Activated CD8-positive, alpha-beta T cell treated with anti-CD3 and anti-CD28 coated beads, Interleukin-2, amount 10 ng/mL, durations not matched to agents 7 days and 5 days (primary cell): ENCODE measurements around the gene ACTL10. TPM values are rescaled to one million over a fixed set of nuclear protein-coding genes. Genes with fewer than 3 reads are reported as not detected.

ENCODE experiments used
- ATAC-seq: fragments of 150-1000 bp; cut with Tn5 transposase; one replicate; pipeline ENCODE4 v1.10.0; 2021; ENCODE audit warnings: moderate library complexity
- CTCF ChIA-PET: fragments of 350-600 bp; sonication (Branson Sonifier 250); formaldehyde crosslinking; loops from one replicate; lab custom pipeline; 2021; ENCODE audit warnings: antibody characterized with exemption; lab: Charles Lee
- POLR2A ChIA-PET: fragments of 350-600 bp; sonication (Branson Sonifier 250); formaldehyde crosslinking; loops from one replicate; lab custom pipeline; 2021; ENCODE audit warnings: antibody characterized with exemption; lab: Charles Lee
- DNase-seq: peaks from one replicate; pipeline ENCODE4 v3.0.0-alpha.2; 2020
- H3K27ac Mint-ChIP-seq: one replicate; pipeline ENCODE4 v1.8.0; 2021; ENCODE audit warnings: mild to moderate bottlenecking, mixed read lengths
- H3K27me3 Mint-ChIP-seq: one replicate; pipeline ENCODE4 v1.8.0; 2021; ENCODE audit warnings: low read depth, mixed read lengths
- H3K36me3 Mint-ChIP-seq: one replicate; pipeline ENCODE4 v1.8.0; 2021; ENCODE audit warnings: low read depth, mixed read lengths
- H3K4me1 Mint-ChIP-seq: one replicate; pipeline ENCODE4 v1.8.0; 2021; ENCODE audit warnings: low read depth, mixed read lengths
- H3K4me3 Mint-ChIP-seq: one replicate; pipeline ENCODE4 v1.8.0; 2021; ENCODE audit warnings: mild to moderate bottlenecking, mixed read lengths
- H3K9me3 Mint-ChIP-seq: one replicate; pipeline ENCODE4 v1.8.0; 2022; ENCODE audit warnings: mixed read lengths; ENCODE audit not compliant: insufficient read depth
- total RNA-seq, 2 experiments: library from RNA; stranded (reverse); gene quantifications; one replicate each; pipeline ENCODE4 v1.2.3, GENCODE V29; 2021

ACTL10 gene
- total RNA-seq, 2 experiments from 2014 or later: 2.9 to 3.2 TPM

DNA sequence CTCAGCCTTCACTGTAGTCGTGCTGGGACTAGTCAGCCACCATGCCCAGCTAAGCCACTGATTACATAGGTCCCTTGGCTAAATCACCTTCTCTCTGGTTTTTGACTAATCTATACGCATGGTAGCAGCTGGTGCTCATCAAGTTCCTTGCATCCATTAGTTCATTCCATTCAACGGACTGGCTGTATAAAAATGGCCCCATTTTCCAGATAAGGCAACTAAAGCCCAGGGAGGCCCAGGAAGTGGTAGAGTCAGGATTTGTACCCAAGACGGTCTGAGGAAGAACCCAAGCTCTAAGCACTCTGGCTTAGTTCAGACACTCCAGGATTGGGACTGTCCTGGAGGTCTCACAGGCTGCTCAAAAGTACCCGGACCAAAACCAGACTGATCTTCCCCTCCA is 14.5 kb downstream of the ACTL10 start:
- peaks cover 70% of the 10 kb centered on the region for H3K36me3 Mint-ChIP-seq
- DNase-seq: no peak

DNA sequence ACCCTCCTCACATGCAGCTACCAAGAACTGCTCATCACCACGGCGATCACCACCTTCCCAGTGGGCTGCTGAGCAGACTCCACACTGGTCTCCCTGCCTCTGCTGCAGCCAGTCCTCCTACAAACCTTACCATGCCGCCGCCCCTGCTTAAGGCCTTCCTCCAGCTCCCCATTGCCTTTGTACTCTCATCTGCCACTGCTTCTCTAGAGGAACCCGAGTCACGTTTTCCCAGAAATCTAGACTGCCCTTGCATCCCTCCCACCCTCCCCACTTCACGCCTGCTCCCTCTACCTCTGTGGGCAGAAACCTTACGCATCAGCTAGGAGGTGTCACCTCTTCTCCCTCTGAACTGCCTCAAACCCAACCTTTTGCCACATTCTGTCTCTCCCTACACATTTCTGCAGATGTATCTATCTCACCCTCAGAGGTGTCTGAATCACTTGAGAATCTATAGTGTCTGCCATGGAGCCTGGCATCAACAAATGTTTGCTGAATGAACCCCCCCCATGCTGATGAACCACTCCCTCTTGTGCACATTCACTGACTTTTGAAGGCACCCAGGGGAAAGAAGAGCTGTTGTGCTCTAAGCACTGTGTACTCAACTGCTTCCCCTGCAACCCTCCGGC is 15.1 kb downstream of the ACTL10 start:
- H3K36me3 Mint-ChIP-seq: peaks cover 66% of the 10 kb centered on the region
- ChIA-PET POLR2A (interaction anchor here (1.1 to 10.7 kb wide), 5 partner anchors 8 to 431 kb away, joined by 3 to 148 read pairs (median 3); partner anchors contain the start of genes ACTL10, C20orf144 and ZNF341), CTCF (interaction anchor here (8.7 kb wide), 1 partner anchor 15 kb away, joined by 126 read pairs; the partner anchor contains the start of genes ACTL10 and C20orf144)
- DNase-seq (no peak), ATAC-seq (no peak)
- H3K4me3 Mint-ChIP-seq: peak overlapping the region; percentile 2
- peaks cover 77% of the 10 kb centered on the region for H3K4me1 Mint-ChIP-seq
- no peaks in the 10 kb centered on the region for H3K27me3 Mint-ChIP-seq
- H3K27ac Mint-ChIP-seq: peak overlapping the region; percentile 83
- H3K9me3 Mint-ChIP-seq: no peaks in the 10 kb centered on the region

More for the DNA sequence above, 14.5 kb downstream of the ACTL10 start:
- ChIA-PET CTCF (interaction anchor here (8.7 kb wide), 1 partner anchor 14 kb away, joined by 126 read pairs; the partner anchor contains the start of genes ACTL10 and C20orf144), POLR2A (interaction anchor here (1.1 to 10.7 kb wide), 6 partner anchors 8 to 431 kb away, joined by 3 to 148 read pairs (median 3); partner anchors contain the start of genes ACTL10, C20orf144, EIF2S2 and ZNF341)
- Mint-ChIP-seq H3K27ac (peak overlapping the region; percentile 83), H3K9me3 (no peaks in the 10 kb centered on the region), H3K27me3 (no peaks in the 10 kb centered on the region), H3K4me1 (peaks cover 76% of the 10 kb centered on the region), H3K4me3 (peak overlapping the region; percentile 2)
- ATAC-seq: no peak

DNA sequence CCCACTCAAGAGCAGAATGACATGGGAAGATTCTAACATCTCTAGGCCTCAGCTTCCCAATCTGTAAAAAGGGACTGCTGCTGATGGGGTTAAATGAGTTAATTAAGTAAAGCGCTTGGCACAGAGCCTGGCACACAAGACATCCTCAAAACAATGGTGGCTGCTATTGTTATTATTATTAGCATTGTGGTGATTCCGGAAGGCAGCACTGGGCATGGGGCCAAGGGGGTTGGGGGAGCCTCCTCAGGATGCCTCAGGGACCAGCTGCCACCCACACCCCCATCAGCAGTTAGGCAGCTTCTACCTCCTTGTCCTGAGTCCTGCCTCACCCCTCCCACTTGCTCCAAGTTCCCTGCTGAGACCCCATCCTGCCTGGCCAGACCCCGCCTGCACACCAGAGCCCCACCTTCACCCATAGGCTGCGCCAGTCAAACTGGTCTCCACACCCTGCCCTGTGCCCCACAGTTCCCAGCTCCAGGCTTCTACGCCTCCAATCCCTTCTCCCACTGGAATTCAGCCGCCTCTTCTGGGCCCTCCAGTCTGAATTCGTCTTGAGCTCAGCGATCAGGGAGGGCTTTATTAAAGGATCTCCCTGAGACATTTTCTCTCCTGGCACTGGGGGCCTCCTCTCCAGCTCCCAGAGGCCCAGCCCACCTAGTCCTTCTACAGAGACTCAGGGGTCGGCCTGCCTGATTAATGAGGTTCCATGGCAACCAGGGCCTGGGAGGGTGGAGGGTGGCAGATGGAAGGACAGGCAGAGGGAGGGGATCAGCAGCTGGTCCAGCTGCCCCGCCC is 18.0 kb downstream of the ACTL10 start:
- ATAC-seq (no peak), DNase-seq (no peak)
- H3K4me3 Mint-ChIP-seq: peak overlapping the region; percentile 94
- ChIA-PET POLR2A (interaction anchor here (1.1 to 10.7 kb wide), 5 partner anchors 10 to 47 kb away, joined by 3 to 148 read pairs (median 13); partner anchors contain the start of genes ACTL10, C20orf144, NECAB3 and PXMP4), CTCF (interaction anchor here (1.0 to 8.7 kb wide), 3 partner anchors 18 to 47 kb away, joined by 3 to 126 read pairs (median 5); partner anchors contain the start of genes ACTL10, C20orf144, PXMP4 and ZNF341)
- no peaks in the 10 kb centered on the region for H3K27me3 Mint-ChIP-seq
- H3K27ac Mint-ChIP-seq: peak overlapping the region; percentile 93
- no peaks in the 10 kb centered on the region for H3K9me3 Mint-ChIP-seq
- peaks cover 89% of the 10 kb centered on the region for H3K4me1 Mint-ChIP-seq
- peaks cover 40% of the 10 kb centered on the region for H3K36me3 Mint-ChIP-seq

DNA sequence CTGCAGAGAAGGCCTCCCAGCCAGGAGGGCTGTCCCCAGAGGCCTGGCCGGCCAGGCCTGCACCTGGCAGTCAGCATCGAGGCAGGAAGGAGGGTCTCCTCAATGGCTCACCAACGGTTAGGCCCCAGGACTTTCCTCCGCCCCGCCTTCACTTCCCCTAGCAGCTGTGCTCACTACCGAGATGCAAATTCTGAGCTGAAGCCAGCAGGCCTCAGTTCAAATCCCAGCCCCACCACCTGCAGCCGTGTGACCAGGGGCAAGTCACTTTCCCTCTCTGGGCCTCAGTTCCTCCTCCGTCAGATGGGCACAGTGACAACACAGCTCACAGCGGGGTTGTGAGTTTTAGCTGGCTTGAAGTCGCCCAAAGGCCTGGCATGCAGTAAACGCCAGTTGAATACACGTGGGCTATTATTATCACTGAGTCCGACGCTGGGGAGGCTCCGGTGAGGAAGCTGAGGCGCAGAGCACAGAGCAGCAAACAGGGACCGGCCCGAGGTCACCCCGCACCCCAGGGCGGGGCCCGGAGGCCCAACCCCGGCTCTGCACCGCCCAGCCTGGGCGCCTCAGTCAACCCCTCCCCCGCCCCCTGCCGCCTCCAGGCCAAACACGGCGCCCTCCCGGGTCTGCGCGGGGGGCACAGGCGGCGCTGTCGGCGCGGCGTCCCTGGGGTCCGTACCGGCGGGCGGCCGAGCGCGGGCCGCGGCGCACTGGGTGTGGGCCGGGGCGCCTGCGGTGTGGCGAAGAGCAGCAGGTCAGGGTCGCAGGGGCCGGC is 18.8 kb downstream of the ACTL10 start:
- Mint-ChIP-seq H3K27me3 (no peaks in the 10 kb centered on the region), H3K4me1 (peaks cover 89% of the 10 kb centered on the region), H3K4me3 (peak overlapping the region; percentile 94), H3K27ac (peak overlapping the region; percentile 93), H3K9me3 (no peaks in the 10 kb centered on the region), H3K36me3 (peaks cover 38% of the 10 kb centered on the region)
- DNase-seq: peak; percentile 78
- peak; percentile 56 for ATAC-seq
- ChIA-PET CTCF (interaction anchor here (1.0 to 8.7 kb wide), 3 partner anchors 18 to 46 kb away, joined by 3 to 126 read pairs (median 5); partner anchors contain the start of genes ACTL10, C20orf144, PXMP4 and ZNF341), POLR2A (interaction anchor here (0.6 to 10.7 kb wide), 6 partner anchors 11 to 113 kb away, joined by 3 to 148 read pairs (median 9); partner anchors contain the start of genes ACTL10, C20orf144, NECAB3 and PXMP4)

DNA sequence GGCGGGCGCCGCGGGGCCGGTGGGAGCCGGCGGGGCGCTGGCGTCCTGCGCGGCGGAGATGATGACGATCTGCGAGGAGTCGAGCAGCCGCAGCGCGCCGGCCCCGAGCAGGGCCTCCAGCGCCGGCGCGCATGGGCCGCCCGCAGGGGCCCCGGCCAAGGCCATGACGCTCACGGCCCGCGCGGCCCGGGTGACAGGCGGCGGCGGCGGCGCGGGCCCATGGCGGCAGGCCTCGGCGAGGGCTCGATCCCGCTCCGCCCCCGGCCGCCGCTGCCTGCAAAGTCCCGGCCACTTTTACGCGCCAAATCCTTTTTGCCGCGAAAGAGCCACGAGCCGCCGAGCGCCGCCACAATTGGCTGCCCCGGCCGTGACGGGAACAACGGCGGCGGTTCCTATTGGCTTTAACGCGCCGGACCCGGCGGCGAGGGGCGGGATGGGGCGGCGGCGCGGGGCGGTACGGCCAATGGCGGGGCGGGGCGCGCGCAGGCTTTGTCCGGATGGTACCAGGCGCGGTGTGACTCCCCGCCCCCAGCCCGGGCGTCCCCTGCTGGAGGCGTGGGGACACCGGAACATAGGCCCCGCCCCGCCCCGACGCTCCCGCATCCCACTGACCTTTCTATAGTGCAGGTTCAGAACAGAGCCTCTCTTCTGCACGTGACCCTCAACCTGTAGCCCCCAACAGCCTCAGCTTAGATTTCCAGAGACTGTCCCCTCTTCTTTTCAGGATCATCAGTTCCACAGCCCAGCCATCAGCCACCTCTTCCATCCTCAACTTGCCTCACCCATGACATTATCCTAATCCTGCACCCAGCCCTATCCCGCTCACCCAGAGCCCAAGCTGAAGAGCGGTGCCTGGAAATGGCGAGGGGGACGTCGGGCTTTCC is 19.6 kb downstream of the ACTL10 start, which contains the start of gene E2F1:
TSS of gene E2F1 (minus strand) at position 286 of the 884 bp plus-strand sequence. CDS start at position 165, 121 bp downstream.
- Mint-ChIP-seq H3K9me3 (no peaks in the 10 kb centered on the region), H3K27ac (peak within 1 kb of the TSS; percentile 93), H3K36me3 (peaks cover 30% of the 10 kb centered on the region), H3K27me3 (no peaks in the 10 kb centered on the region), H3K4me1 (peaks cover 89% of the 10 kb centered on the region), H3K4me3 (peak within 1 kb of the TSS; percentile 94)
- ChIA-PET CTCF (interaction anchor here (0.8 to 8.7 kb wide), 7 partner anchors 11 to 46 kb away, joined by 3 to 126 read pairs (median 9); partner anchors contain the start of genes ACTL10, C20orf144, PXMP4 and ZNF341), POLR2A (interaction anchor here (0.9 to 10.7 kb wide), 6 partner anchors 12 to 426 kb away, joined by 3 to 148 read pairs (median 9); partner anchors contain the start of genes ACTL10, C20orf144, CBFA2T2 and EIF2S2)
- DNase-seq (peak; percentile 97), ATAC-seq (peak; percentile 91)

DNA sequence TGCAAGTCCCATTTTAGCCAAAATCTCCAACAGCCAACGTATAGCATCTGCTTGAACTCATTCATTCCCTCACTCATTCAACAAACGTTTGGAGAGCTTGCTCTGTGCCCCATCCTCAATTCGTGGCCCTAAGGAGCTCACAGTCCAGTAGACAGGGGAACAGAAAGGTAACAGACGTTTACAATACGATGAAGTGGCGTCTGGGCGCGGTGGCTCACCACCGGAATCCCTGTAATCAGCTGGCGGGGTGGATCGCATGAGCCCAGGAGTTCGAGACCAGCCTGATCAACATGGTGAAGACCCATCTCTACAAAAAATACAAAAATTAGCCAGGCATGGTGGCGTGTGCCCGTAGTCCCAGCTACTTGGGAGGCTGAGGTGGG is 20.2 kb downstream of the ACTL10 start:
- Mint-ChIP-seq H3K9me3 (no peaks in the 10 kb centered on the region), H3K4me3 (peak overlapping the region; percentile 66), H3K27ac (peak overlapping the region; percentile 84), H3K27me3 (no peaks in the 10 kb centered on the region), H3K36me3 (peaks cover 26% of the 10 kb centered on the region), H3K4me1 (peaks cover 86% of the 10 kb centered on the region)
- DNase-seq (no peak), ATAC-seq (no peak)
- ChIA-PET POLR2A (interaction anchor here (0.6 to 10.7 kb wide), 7 partner anchors 20 to 425 kb away, joined by 3 to 148 read pairs (median 5); partner anchors contain the start of genes ACTL10, C20orf144, CBFA2T2 and EIF2S2), CTCF (interaction anchor here (0.8 to 2.4 kb wide), 5 partner anchors 11 to 33 kb away, joined by 3 to 12 read pairs (median 9); partner anchors contain the start of gene PXMP4)

DNA sequence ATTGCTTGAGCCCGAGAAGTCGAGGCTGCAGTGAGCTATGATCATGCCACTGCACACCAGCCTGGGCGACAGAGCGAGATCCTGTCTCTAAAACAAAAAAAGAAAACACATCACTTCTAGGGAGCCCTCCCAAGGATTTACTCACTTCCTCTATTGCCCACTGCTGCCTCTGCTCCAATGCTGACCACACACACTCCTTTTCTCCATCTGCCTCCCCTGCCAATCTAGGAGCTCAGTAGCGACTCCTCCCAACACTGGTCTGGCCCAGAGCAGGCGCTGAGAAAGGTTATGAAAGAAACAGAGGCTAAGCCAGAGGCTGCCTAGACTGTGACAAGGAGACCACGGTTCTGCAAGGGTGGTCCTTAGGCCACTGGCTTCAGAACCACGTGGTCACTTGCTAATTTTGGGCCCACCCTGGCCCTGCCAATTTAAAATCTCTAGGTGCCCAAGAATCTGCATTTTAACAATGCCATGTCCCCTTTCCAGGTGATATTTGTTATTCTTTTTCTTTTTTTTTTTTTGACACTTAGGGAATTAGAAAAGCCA is 20.7 kb downstream of the ACTL10 start:
- no peak for ATAC-seq
- Mint-ChIP-seq H3K4me1 (peaks cover 84% of the 10 kb centered on the region), H3K4me3 (no peak overlapping the region), H3K27ac (peak overlapping the region; percentile 64), H3K27me3 (no peaks in the 10 kb centered on the region), H3K9me3 (no peaks in the 10 kb centered on the region), H3K36me3 (peaks cover 21% of the 10 kb centered on the region)
- DNase-seq: no peak
- ChIA-PET POLR2A (interaction anchor here (0.6 to 10.7 kb wide), 8 partner anchors 20 to 425 kb away, joined by 3 to 148 read pairs (median 4); partner anchors contain the start of genes ACTL10, C20orf144, CBFA2T2 and EIF2S2), CTCF (interaction anchor here (0.8 to 2.4 kb wide), 5 partner anchors 10 to 32 kb away, joined by 3 to 12 read pairs (median 9); partner anchors contain the start of gene PXMP4)

DNA sequence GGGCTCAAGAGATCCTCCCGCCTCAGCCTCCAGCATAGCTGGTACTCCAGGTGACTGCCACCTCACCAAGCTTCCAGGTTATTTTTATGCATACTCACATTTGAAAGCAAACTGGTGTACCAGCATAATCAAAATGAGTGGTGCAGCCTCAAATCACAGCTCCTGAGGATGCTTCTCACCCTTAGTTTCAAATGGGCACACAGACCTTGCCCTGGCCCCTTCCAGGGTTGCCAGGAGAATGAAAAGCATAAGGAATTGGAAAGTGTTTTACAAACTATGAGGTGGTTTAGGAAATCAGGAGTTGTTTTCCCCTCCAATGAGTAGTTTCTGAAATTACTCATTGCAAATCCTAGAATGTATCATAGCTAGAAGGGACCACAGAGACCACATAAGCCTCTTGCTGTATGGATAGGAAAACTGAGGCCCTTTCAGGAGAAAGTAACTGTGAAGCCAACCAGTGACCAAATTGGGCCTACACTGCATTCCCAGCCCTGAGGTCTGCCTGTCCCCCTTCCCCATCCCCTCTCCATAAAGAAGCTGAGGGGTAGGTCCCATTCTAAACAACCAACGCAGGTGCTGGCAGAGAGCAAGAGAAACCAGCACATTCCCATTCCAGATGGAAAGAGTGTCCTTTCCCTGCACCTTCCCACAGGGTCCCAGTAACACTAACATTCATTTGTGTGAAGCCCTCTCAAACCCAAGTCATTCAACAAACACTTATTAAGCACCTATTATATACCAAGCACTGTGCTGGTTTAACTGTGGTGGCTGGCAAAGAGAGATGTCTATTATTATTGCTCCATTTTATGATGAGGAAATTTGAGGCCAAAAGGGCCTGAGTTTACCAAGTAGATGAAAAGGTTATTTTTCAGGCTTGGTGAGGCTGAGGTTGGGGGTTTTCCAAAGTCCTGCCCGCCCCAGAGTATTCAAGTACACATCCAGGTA is 21.5 kb downstream of the ACTL10 start:
- Mint-ChIP-seq H3K9me3 (no peaks in the 10 kb centered on the region), H3K4me3 (no peak overlapping the region), H3K27me3 (no peaks in the 10 kb centered on the region), H3K4me1 (peaks cover 76% of the 10 kb centered on the region), H3K27ac (peak overlapping the region; percentile 96), H3K36me3 (peaks cover 13% of the 10 kb centered on the region)
- CTCF ChIA-PET: interaction anchor here (1.1 to 3.1 kb wide), 6 partner anchors 9 to 123 kb away, joined by 3 to 12 read pairs (median 10); partner anchors contain the start of genes CHMP4B and PXMP4
- no peak for ATAC-seq
- DNase-seq: no peak
- POLR2A ChIA-PET: interaction anchor here (0.7 to 10.7 kb wide), 10 partner anchors 9 to 424 kb away, joined by 3 to 148 read pairs (median 6); partner anchors contain the start of genes ACTL10, C20orf144, EIF2S2 and PXMP4
